Coronary artery (tissue), 2 donors: ENCODE results near the gene GZMM.

Experiments used
- DNase-seq: peaks from one replicate; pipeline ENCODE4 v3.0.0-alpha.2; 2017; ENCODE audit warnings: low spot score
- H3K27ac ChIP-seq, 2 donors: fragments of 200-600 bp; sonication (generic); one replicate each; pipeline ENCODE4 v1.5.1; 2016 to 2019
- H3K4me3 ChIP-seq: fragments of 200-600 bp; sonication (generic); 2 replicates; pipeline ENCODE4 v1.5.1; 2016; ENCODE audit warnings: mild to moderate bottlenecking, moderate library complexity
- TF ChIP-seq, protein P1 (sequence below): fragments of 200-600 bp; sonication (generic); IDR thresholded peaks from one replicate; pipeline ENCODE4 v1.5.1; 2019; ENCODE audit warnings: antibody characterized with exemption

Gene GZMM

DNA sequence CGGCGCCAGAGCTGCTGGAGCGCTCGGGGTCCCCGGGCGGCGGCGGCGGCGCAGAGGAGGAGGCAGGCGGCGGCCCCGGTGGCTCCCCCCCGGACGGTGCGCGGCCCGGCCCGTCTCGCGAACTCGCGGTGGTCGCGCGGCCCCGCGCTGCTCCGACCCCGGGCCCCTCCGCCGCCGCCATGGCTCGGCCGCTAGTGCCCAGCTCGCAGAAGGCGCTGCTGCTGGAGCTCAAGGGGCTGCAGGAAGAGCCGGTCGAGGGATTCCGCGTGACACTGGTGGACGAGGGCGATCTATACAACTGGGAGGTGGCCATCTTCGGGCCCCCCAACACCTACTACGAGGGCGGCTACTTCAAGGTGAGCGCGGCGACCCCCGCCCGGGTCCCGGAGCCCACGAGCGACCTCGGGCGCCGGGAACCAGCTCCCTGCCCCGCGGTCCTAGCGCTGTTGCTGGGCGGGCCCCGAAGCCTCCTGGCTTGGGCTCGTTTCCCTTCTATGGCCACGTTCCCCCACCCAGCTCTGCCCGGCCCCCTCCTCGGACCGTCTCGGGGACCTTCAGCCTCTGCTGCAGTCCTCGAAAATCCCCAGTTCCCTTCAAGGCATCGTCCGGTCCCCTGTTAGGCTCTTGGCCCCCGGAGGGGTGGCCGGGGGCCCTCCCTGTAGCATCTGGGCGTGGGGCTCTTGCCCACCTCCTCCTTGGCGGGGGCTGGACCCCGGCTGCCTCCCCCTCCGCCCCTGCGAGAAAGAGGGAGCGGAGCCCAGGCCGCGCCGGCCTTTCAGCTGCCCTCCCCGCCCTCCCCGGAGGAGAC lies 11.9 kb upstream of the GZMM start, which contains the start of gene CDC34:
TSS of gene CDC34 (plus strand) at position 8 of the 808 bp plus-strand sequence. CDS start at position 180, 172 bp downstream.
- TF ChIP-seq, protein P1, sequence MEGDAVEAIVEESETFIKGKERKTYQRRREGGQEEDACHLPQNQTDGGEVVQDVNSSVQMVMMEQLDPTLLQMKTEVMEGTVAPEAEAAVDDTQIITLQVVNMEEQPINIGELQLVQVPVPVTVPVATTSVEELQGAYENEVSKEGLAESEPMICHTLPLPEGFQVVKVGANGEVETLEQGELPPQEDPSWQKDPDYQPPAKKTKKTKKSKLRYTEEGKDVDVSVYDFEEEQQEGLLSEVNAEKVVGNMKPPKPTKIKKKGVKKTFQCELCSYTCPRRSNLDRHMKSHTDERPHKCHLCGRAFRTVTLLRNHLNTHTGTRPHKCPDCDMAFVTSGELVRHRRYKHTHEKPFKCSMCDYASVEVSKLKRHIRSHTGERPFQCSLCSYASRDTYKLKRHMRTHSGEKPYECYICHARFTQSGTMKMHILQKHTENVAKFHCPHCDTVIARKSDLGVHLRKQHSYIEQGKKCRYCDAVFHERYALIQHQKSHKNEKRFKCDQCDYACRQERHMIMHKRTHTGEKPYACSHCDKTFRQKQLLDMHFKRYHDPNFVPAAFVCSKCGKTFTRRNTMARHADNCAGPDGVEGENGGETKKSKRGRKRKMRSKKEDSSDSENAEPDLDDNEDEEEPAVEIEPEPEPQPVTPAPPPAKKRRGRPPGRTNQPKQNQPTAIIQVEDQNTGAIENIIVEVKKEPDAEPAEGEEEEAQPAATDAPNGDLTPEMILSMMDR = no peak
- Histone ChIP-seq H3K27ac (peak within 1 kb of the TSS; percentile 91 to 97), H3K4me3 (peak within 1 kb of the TSS; percentile 94)
- DNase-seq = peak; percentile 75

DNA sequence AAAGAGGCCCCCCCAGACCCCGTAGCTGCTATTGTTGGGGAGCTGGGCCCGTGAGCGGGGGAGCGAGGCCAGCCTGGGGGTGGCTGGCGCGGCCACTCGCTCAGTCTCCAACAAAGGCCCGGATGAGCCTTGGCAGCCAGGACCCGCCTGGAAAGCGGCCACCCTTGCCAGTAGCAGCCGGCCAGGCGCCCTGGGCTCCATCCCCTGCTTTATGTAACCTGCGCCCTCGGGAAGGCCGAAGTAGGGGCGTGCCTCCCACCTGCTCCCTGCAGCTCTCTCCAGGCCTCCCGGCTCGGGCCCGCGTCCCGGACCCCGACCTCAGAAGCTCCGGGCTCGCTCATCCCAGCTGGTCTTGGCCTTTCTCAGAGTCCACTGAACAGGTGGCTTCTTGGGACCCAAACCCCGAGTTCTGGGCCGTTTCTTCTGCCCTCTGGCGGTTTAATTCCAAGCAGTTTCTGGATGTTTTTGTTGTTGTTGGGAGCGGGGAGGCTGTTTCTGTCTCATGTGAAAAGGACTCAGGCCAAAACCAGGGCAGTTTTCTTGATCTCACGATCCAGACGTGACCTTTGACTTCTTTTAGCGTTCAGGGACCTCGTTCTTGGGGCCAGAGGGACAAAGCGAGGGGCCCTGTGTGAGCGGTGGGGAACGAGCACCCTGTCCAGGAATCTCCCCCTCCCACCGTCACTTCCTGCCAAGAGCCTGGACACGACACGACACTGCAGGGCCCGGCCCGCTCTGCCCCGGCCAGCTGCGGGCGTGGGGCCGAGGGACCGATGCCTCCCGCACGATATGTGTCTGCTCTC lies 11.1 kb upstream of the GZMM start:
- peak overlapping the region; percentile 89 to 91 for H3K27ac ChIP-seq
- TF ChIP-seq, protein P1 = no peak
- H3K4me3 ChIP-seq = peak overlapping the region; percentile 94
- no peak for DNase-seq

DNA sequence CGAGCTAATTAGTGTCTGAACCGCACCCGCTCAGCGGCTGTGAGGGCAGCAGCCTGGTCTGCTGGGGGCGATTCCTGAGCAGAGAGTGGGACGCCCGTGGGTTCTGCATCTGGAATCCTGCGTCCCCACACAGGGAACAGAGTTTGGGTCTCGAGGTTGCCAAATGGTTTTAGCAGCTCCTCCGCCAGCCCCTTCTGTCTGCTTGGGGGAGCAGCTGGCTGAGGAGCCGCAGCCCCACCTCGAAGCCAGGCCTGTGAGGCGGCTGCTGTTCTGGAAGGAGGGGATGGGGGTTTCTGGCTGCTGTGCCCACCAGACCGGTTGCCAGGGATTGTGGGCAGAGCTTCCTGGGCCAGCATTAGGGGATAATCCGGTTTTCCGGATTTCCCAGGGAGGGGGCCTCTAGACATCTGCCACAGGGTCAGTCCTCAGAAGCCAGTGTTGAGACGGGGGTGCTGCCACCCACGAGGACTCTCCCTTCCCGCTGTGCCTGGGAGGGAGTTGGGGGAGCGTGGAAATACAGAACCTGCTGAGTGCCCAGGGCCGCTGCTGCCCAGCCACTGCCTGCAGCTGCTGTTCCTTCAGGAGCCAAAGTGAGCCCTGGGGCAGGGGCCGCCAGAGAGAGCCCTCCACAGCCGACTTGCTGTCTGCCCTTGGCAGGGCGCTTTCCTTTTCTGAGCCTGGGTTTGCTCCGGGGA lies 10.3 kb upstream of the GZMM start:
- TF ChIP-seq, protein P1 = no peak
- no peak for DNase-seq
- peak overlapping the region; percentile 89 to 91 for H3K27ac ChIP-seq

GRCh38 chr19:534088-534487 lies 9.8 kb upstream of the GZMM start:
- no peak for DNase-seq
- TF ChIP-seq, protein P1 = no peak
- Histone ChIP-seq H3K4me3 (peak overlapping the region; percentile 94), H3K27ac (peak overlapping the region; percentile 89 to 91)

More for the DNA sequence above, 10.3 kb upstream of the GZMM start:
- peak overlapping the region; percentile 94 for H3K4me3 ChIP-seq

DNA sequence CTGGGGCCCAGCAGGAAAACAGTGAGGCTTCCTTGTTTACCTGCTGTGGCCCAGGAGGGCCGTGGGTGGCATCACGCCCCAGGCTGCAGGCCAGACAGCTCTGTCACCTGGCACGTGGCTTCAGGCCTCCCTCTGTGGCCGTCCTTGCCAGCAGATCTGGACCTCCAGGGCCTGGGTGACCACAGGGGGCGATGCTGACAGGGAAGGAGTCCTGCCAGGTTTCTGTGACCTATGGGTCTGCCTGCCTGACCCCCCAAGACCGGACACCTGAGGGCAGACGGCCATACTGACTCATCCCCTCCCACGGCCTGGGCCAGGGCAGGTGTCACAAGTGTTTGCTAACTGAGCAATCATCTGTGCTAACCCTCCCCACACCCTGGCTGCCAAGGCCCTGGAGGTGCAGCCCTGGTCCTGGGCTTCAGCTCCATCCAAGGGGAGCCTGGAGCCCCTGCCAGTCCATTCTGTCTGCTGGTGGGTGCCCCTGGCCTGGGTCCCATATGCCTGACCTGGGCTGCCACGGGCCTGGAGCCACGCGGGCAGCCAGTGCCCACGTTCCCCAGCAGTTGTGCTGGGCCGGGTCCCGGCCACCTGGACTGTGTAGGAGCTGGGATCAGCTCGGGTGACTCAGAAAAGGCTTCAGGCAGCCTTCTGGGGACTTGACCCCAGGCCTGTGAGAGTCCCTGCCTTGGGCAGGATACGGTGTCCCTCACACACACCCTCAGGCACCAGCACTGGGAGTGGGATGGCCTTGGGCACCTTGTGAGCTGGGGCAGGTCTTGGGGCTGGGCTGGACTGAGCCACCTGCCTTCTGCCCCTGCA lies 8.6 kb upstream of the GZMM start:
- H3K27ac ChIP-seq = peak overlapping the region in 1 of 2 donors; percentile 7
- no peak overlapping the region for H3K4me3 ChIP-seq
- TF ChIP-seq, protein P1 = no peak
- DNase-seq = no peak
